T1000 (cell line): ENCODE data around the gene LHFPL5.

Experiments
- DNase-seq: peaks from one replicate; lab custom pipeline; 2025; ENCODE audit warnings: mixed read lengths; lab: John Stamatoyannopoulos, UW

Gene LHFPL5

GRCh38 chr6:35804996-35805736, at the start of gene LHFPL5:
TSS of gene LHFPL5 (plus strand) at chr6:35805352. CDS start at chr6:35805671, 319 bp downstream.
- no peak for DNase-seq

- no peak for DNase-seq
Observed at GRCh38 chr6:35757456-35758123, 47.6 kb upstream of the LHFPL5 start.

DNA sequence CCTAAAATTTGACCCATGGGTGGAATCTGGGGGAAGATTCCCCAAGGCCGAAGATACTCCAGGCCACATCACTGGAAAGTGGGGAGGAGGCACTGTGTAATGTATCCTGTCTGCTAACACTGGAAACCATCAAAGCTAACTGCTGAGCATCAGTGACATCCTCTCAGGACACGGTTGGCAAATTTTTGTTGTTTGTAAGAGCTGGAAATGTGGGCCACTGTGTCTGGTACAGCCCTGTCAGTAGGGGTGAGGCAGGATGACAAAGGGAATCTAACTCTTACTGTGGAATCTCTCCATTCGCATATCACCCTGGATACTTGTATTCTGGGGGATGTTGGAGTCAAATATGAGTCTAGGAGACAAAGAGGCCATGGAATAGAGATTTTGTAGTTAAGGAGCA, 45.7 kb upstream of the LHFPL5 start:
- DNase-seq = no peak

DNA sequence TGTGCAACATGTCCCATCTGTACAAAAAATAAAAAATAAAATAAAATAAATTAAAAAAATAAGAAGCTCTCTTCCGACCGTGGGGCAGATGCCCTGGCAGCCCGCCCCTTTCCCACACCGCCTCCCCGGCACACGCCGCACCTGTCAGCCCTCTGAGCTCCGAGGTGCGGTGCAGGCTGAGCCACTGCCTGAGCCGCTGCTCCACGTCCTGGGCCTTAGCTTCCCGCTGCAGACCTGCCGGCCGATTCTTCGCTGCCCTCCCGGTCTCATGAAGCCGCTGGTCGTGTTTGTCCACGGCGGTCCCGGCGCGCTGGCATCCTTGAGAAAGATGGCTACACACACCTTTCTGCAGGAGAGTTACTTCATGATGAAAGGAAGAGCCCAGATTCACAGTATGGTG, 39.4 kb upstream of the LHFPL5 start:
- DNase-seq = no peak

DNA sequence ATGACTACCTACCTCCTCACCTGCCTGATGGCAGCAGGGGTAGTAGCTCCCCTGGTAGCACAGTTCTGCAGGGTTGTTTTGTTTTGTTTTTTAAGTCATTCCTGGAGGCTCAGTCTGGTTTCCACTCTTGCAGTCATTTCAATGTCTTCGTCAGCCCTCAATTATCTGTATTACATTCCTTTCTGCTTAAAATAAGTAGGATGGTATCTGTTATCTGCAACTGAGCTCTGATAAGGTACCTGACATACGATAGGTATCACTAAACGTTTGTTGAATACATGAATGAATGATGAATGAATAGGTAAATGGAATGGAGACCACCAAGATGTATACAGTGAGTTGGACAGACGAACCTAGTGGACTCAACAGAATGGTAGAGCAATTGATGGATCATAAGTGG, 35.9 kb upstream of the LHFPL5 start:
- DNase-seq = no peak

DNA sequence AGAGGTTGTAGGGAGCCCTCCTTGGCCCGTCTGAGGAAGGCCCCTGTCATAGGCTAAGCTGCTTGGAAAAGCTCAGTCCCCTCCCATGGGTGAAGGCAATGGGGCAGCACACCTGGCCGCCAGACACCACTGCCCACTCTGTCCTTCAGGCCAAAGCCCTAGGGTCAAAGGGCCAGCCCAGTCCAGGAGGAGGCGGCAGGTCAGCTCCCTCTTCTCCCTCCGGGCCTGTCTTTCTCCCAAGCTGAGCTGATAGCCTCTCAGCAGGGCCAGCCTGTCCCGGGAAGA, 33.9 kb upstream of the LHFPL5 start:
- no peak for DNase-seq

- no peak for DNase-seq
Observed at GRCh38 chr6:35774116-35774794, 30.9 kb upstream of the LHFPL5 start.

DNA sequence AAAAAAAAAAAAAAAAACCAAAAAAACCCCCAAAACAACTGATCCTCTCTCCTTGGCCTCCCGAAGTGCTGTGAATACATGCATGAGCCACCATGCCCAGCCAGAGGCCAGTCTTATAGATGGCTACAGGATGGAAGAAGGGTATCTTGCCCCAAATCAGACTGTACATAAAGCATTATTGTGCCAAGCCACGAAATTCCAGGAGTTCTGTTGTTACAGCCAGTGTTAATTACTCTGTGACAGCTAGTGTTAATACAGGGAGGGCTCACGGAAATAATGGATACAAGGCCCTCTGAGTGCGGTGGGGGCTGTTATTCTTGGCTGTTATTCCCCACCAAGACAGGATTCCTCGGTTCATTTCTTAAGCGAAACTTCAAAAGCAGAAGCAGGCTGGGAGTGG, 30.1 kb upstream of the LHFPL5 start:
- DNase-seq = no peak

- DNase-seq = no peak
Observed at GRCh38 chr6:35776364-35777215, 28.6 kb upstream of the LHFPL5 start, which contains the start of gene CLPSL2. TSS of gene CLPSL2 (plus strand) at chr6:35776598. CDS start at chr6:35776619, 21 bp downstream.

- DNase-seq = no peak
Observed at GRCh38 chr6:35777356-35778102, 27.6 kb upstream of the LHFPL5 start.

- DNase-seq = no peak
Observed at GRCh38 chr6:35778437-35778836, 26.7 kb upstream of the LHFPL5 start.

GRCh38 chr6:35780719-35781118, 24.4 kb upstream of the LHFPL5 start, which contains the start of gene CLPSL1:
TSS of gene CLPSL1 (plus strand) at chr6:35781019. CDS start at chr6:35781111, 92 bp downstream.
- no peak for DNase-seq

DNA sequence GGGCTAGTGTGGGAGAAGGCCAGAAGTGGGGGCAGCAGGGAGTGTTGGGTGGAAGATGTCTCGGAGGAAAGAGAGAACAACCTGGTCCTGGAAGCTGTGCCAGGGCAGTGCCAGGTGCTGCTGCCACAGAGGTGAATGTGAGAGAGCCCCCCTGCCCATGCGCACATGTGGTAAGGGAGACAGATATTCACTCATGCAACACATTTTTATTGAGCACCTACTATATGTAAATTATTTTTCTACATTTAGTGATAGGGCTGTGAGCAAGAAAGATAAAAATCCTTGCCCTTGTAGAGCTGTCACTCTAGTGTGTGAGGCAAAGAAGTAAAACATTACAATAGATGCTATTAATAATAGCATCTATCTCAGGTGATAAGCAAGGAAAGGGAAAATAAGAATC, 23.9 kb upstream of the LHFPL5 start:
- no peak for DNase-seq

DNA sequence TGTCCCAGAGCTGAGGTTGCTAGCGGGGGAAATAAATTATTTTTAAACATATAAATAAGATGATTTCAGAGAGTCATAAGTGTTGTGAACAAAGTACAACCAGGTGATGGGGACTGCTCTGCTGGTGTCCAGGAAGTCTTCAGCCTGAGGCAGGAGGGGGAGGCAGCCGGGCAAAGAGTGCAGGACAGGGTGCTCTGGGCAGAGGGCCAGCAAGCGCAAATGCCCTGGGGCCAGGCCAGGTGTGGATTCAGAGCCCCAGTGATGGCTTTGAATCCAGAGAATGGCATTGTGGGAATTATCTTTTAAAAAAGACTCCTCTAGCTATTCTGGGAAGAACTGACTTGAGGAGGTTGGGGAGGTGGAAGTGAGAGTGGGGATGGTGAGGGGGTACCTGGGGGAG, 22.7 kb upstream of the LHFPL5 start:
- no peak for DNase-seq

GRCh38 chr6:35784200-35784599, 21.0 kb upstream of the LHFPL5 start:
- no peak for DNase-seq

DNA sequence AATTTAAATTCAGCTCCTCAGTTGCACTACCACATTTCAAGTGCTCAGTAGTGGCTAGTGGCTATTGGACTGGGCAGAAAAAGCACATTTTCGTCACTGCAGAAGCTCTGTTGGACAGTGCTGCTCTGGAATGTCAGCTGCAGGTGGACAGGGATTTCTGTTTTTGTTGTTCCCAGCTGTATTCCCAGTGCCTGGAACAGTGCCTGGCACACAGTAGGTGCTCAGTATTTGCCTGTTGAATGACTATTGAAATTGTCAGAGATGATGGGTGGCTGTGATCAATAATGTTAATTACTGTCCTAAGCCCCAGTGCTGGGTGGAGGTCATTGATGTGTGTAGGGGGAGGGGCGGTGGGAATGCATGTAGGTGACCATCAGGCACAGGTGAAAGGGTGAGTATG, 18.9 kb upstream of the LHFPL5 start:
- DNase-seq = no peak

DNA sequence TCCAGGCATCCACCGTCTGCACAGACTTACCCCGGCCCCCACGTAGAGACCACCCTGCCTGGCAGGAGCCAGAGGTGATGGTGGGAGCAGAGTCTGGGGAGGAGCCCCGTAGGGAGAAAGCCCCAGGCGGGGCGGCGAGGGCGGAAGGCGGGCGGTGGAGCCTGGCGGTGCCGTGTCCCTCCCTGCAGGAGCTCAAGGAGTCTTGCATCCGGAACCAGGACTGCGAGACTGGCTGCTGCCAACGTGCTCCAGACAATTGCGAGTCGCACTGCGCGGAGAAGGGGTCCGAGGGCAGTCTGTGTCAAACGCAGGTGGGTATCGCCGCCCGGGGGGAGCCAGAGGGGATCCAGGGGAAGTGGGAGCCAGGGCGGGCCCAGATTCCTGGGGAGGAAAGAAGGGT, 18.3 kb upstream of the LHFPL5 start:
- no peak for DNase-seq

- no peak for DNase-seq
Observed at GRCh38 chr6:35787266-35788218, 17.6 kb upstream of the LHFPL5 start.

- no peak for DNase-seq
Observed at GRCh38 chr6:35788423-35788982, 16.6 kb upstream of the LHFPL5 start.

- DNase-seq = no peak
Observed at GRCh38 chr6:35790683-35791082, 14.5 kb upstream of the LHFPL5 start.
